Raji (cell line): ENCODE data around the gene RCAN3.

Experiments
- POLR2A ChIP-seq: IDR thresholded peaks from 2 replicates; pipeline ENCODE4 v1.6.1; 2011; ENCODE audit warnings: low read depth, low read length, control low read depth; ENCODE audit not compliant: insufficient read depth

Gene RCAN3

GRCh38 chr1:24555591-24556413 lies 53.2 kb downstream of the RCAN3 start, which contains the start of gene NCMAP:
NCMAP (plus strand) TSS chr1:24556087; CDS start chr1:24595431, 39,344 bp downstream.
- TF ChIP-seq POLR2A: no peak

- TF ChIP-seq POLR2A: no peak
These were observed 53.8 kb downstream of the RCAN3 start for GRCh38 chr1:24556414-24556795.

GRCh38 chr1:24557220-24557619 lies 54.6 kb downstream of the RCAN3 start:
- no peak for TF ChIP-seq POLR2A

GRCh38 chr1:24557711-24558131 lies 55.1 kb downstream of the RCAN3 start:
- TF ChIP-seq POLR2A: no peak

GRCh38 chr1:24558455-24558854 lies 55.8 kb downstream of the RCAN3 start:
- no peak for TF ChIP-seq POLR2A

- no peak for TF ChIP-seq POLR2A
These were observed 56.5 kb downstream of the RCAN3 start for GRCh38 chr1:24558902-24559791.

- no peak for TF ChIP-seq POLR2A
These were observed 57.7 kb downstream of the RCAN3 start for GRCh38 chr1:24560361-24560760.

GRCh38 chr1:24562625-24563024 lies 60.0 kb downstream of the RCAN3 start:
- no peak for TF ChIP-seq POLR2A

GRCh38 chr1:24564695-24565094 lies 62.1 kb downstream of the RCAN3 start:
- TF ChIP-seq POLR2A: no peak

- TF ChIP-seq POLR2A: no peak
These were observed 63.7 kb downstream of the RCAN3 start for GRCh38 chr1:24566236-24566867.

GRCh38 chr1:24567792-24568388 lies 65.3 kb downstream of the RCAN3 start:
- no peak for TF ChIP-seq POLR2A

GRCh38 chr1:24568475-24568874 lies 65.8 kb downstream of the RCAN3 start:
- no peak for TF ChIP-seq POLR2A

GRCh38 chr1:24570265-24571125 lies 67.9 kb downstream of the RCAN3 start:
- no peak for TF ChIP-seq POLR2A

- no peak for TF ChIP-seq POLR2A
These were observed 69.7 kb downstream of the RCAN3 start for GRCh38 chr1:24572301-24572700.
